ENCODE data around the gene ELFN1.

GRCh38 chr7:1787681-1788235 is 117.7 kb downstream of the ELFN1 start:
- TF ChIP-seq POLR2AphosphoS5 (IDR thresholded peaks at IDR 0.05; ENCODE audit: low read depth, low read length) (no peak), TAF1 (IDR thresholded peaks at IDR 0.05; ENCODE audit: borderline replicate concordance, insufficient read depth, low read length) (no peak)
